Panc1 (cell line): ENCODE measurements around the gene CSNK1E. TPM values are rescaled to one million over a fixed set of nuclear protein-coding genes. Genes with fewer than 3 reads are reported as not detected.

ENCODE experiments used
- ATAC-seq: fragments of 200-7000 bp; cut with Tn5 transposase; 2 replicates; pipeline ENCODE4 v1.9.1; 2020; ENCODE audit warnings: mild to moderate bottlenecking, moderate library complexity
- BruUV-seq: library from RNA; stranded (reverse); fragments of 400-500 nt; replicated peaks from 2 replicates; lab custom pipeline; 2021; lab: Mats Ljungman, UMichigan
- CTCF ChIA-PET: fragments of 300-600 bp; sonication (Branson Sonifier 250); formaldehyde crosslinking; loops from one replicate; lab custom pipeline; 2022; ENCODE audit warnings: antibody characterized with exemption; lab: Charles Lee
- POLR2A ChIA-PET: fragments of 300-600 bp; sonication (Branson Sonifier 250); formaldehyde crosslinking; loops from one replicate; lab custom pipeline; 2022; ENCODE audit warnings: antibody characterized with exemption; lab: Charles Lee
- DNase-seq: peaks from one replicate; pipeline ENCODE4 v3.0.0-alpha.2; 2010; ENCODE audit warnings: low read depth, low spot score
- H3K27ac ChIP-seq: 2 replicates; pipeline ENCODE4 v1.5.1; 2011; ENCODE audit warnings: mild to moderate bottlenecking, low read length, inconsistent platforms
- H3K27me3 ChIP-seq: fragments of 200-500 bp; sonication (Bioruptor generic); 2 replicates; pipeline ENCODE4 v1.6.0; 2014; ENCODE audit warnings: low read length, inconsistent platforms; ENCODE audit not compliant: control insufficient read depth, insufficient read depth
- H3K36me3 ChIP-seq: fragments of 200-500 bp; sonication (Bioruptor generic); 2 replicates; pipeline ENCODE4 v1.5.1; 2014; ENCODE audit warnings: inconsistent platforms, mild to moderate bottlenecking, low read length, moderate library complexity; ENCODE audit not compliant: control insufficient read depth, insufficient read depth
- H3K4me1 ChIP-seq: 2 replicates; pipeline ENCODE4 v1.5.1; 2011; ENCODE audit warnings: inconsistent platforms, mild to moderate bottlenecking, low read length, moderate library complexity; ENCODE audit not compliant: control insufficient read depth, insufficient read depth
- H3K4me3 ChIP-seq, 2 experiments: 2 replicates each; pipeline ENCODE4 v1.5.1; 2011 to 2012; ENCODE audit warnings: low read depth in 2 of 2, low read length in 2 of 2, mild to moderate bottlenecking in 2 of 2, inconsistent platforms in 1 of 2, moderate library complexity in 1 of 2
- H3K9me3 ChIP-seq: fragments of 200-500 bp; sonication (Bioruptor generic); 2 replicates; pipeline ENCODE4 v1.5.1; 2014; ENCODE audit warnings: low read depth, mild to moderate bottlenecking, inconsistent platforms, low read length, moderate library complexity; ENCODE audit not compliant: control insufficient read depth, insufficient read depth
- POLR2AphosphoS5 ChIP-seq: IDR thresholded peaks from 2 replicates; pipeline ENCODE4 v1.6.1; 2012; ENCODE audit warnings: mild to moderate bottlenecking, low read depth, low read length, moderate library complexity
- SIN3A ChIP-seq: IDR thresholded peaks from 2 replicates; pipeline ENCODE4 v1.6.1; 2012; ENCODE audit warnings: low read depth, mild to moderate bottlenecking, low read length, moderate library complexity, borderline replicate concordance; ENCODE audit not compliant: insufficient read depth
- TCF7L2 ChIP-seq: IDR thresholded peaks from 2 replicates; pipeline ENCODE4 v1.6.1; 2011; ENCODE audit warnings: mild to moderate bottlenecking, low read depth, low read length, inconsistent platforms
- in situ Hi-C: cut with HindIII; loops from 2 replicates; pipeline ENCODE4 v1.10.0; 2016; ENCODE audit warnings: low sequenced_read_pairs, low pct_unique_long_range_greater_than_20kb
- intact Hi-C: fragments of 100-400 bp; cut with micrococcal nuclease; formaldehyde crosslinking; loops from one replicate; pipeline ENCODE4 v1.10.0; 2022; ENCODE audit not compliant: unreplicated experiment
- total RNA-seq: library from RNA; stranded (reverse); gene quantifications from one replicate; pipeline ENCODE4 v1.2.1, GENCODE V29; 2021; ENCODE audit not compliant: unreplicated experiment
- TF ChIP-seq, protein P1 (sequence below), 2 experiments: IDR thresholded peaks; 2 replicates each; pipeline ENCODE4 v1.6.1; 2011 to 2012; ENCODE audit warnings: low read depth in 2 of 2, control low read depth in 1 of 2, low read length in 1 of 2, mild to moderate bottlenecking in 1 of 2, moderate library complexity in 1 of 2; ENCODE audit not compliant: insufficient read depth in 1 of 2
- TF ChIP-seq, protein P2 (sequence below): fragments of 450-650 bp; IDR thresholded peaks from 2 replicates; pipeline ENCODE4 v1.5.1; 2017; ENCODE audit warnings: mild to moderate bottlenecking

CSNK1E gene
- total RNA-seq, 1 experiment from 2014 or later: 115 TPM

DNA sequence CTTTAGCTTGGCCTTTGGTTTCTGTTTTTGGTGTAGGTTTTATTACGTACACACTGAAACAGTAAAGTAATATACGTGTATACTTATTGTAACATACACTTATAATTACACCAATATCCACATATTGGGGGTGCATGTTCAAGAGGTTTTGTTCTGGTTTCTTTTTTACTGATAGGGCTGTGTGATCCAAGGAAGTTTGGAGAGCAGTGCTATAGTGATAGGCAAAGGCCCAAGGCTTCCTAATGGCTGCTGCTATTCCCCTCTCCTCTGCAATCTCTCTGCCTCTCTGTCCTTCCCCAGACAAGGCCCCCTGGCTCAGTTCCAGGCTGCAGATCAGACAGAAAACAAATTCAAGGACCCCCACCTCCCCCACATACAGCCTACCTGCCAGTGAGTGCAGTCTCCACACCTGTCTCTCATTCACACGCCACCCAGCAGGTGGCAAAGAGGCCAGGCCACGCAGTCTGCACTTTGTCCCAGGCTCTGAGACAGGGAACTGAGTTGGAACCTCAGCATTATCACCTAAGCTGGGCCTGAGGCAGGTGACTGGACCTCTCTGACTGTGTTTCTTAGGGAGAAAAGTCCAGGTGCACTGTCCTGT is 59.5 kb downstream of the CSNK1E start:
- Histone ChIP-seq H3K4me1 (0 out of 2 replicates have a peak, but pooled peaks cover 3% of the 10 kb centered on the region), H3K9me3 (no peaks in the 10 kb centered on the region), H3K4me3 (no peak overlapping the region), H3K27me3 (no peaks in the 10 kb centered on the region), H3K36me3 (no peaks in the 10 kb centered on the region), H3K27ac (no peak overlapping the region)
- POLR2A ChIA-PET: no interaction called here
- in situ Hi-C loops (no loop called here), intact Hi-C loops (no loop called here)
- TF ChIP-seq TCF7L2 (no peak), SIN3A (no peak), POLR2AphosphoS5 (no peak)
- TF ChIP-seq, protein P1, sequence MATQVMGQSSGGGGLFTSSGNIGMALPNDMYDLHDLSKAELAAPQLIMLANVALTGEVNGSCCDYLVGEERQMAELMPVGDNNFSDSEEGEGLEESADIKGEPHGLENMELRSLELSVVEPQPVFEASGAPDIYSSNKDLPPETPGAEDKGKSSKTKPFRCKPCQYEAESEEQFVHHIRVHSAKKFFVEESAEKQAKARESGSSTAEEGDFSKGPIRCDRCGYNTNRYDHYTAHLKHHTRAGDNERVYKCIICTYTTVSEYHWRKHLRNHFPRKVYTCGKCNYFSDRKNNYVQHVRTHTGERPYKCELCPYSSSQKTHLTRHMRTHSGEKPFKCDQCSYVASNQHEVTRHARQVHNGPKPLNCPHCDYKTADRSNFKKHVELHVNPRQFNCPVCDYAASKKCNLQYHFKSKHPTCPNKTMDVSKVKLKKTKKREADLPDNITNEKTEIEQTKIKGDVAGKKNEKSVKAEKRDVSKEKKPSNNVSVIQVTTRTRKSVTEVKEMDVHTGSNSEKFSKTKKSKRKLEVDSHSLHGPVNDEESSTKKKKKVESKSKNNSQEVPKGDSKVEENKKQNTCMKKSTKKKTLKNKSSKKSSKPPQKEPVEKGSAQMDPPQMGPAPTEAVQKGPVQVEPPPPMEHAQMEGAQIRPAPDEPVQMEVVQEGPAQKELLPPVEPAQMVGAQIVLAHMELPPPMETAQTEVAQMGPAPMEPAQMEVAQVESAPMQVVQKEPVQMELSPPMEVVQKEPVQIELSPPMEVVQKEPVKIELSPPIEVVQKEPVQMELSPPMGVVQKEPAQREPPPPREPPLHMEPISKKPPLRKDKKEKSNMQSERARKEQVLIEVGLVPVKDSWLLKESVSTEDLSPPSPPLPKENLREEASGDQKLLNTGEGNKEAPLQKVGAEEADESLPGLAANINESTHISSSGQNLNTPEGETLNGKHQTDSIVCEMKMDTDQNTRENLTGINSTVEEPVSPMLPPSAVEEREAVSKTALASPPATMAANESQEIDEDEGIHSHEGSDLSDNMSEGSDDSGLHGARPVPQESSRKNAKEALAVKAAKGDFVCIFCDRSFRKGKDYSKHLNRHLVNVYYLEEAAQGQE (IDR thresholded peaks at IDR 0.05; ENCODE audit: insufficient read depth in 1 of 2, low read depth in 2 of 2, low read length in 1 of 2): no peak
- TF ChIP-seq, protein P2, sequence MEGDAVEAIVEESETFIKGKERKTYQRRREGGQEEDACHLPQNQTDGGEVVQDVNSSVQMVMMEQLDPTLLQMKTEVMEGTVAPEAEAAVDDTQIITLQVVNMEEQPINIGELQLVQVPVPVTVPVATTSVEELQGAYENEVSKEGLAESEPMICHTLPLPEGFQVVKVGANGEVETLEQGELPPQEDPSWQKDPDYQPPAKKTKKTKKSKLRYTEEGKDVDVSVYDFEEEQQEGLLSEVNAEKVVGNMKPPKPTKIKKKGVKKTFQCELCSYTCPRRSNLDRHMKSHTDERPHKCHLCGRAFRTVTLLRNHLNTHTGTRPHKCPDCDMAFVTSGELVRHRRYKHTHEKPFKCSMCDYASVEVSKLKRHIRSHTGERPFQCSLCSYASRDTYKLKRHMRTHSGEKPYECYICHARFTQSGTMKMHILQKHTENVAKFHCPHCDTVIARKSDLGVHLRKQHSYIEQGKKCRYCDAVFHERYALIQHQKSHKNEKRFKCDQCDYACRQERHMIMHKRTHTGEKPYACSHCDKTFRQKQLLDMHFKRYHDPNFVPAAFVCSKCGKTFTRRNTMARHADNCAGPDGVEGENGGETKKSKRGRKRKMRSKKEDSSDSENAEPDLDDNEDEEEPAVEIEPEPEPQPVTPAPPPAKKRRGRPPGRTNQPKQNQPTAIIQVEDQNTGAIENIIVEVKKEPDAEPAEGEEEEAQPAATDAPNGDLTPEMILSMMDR: no peak
- ATAC-seq (no peak), DNase-seq (no peak)
- CTCF ChIA-PET: no interaction called here
- BruUV-seq: no TSS peak

DNA sequence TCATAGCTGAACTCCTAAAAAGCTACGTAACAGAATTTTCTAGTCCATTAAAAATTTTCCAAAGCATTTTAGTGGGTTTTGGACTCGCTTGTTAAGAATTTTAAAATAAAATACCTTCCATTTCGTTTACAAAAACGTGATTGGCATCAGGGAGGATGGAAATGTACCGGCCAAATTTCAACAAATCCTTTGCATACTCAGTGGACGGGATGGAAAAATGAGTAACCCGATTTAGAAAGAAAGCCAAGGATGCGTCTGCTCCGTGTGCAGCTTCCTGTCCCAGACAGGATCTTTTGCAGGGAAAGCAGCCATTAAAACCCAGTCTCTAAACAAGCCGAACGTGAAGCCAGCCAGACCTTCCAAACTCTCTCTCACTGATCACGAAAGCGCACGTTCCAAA is 60.1 kb downstream of the CSNK1E start:
- ChIA-PET POLR2A (no interaction called here), CTCF (no interaction called here)
- no peaks in the 10 kb centered on the region for H3K9me3 ChIP-seq
- DNase-seq (no peak), ATAC-seq (no peak)
- TF ChIP-seq SIN3A (no peak), POLR2AphosphoS5 (no peak), TCF7L2 (no peak)
- intact Hi-C loops: no loop called here
- H3K27ac ChIP-seq: no peak overlapping the region; the same call in 1 of the 2 replicates
- BruUV-seq: no TSS peak
- H3K4me1 ChIP-seq: 0 out of 2 replicates have a peak, but pooled peaks cover 3% of the 10 kb centered on the region
- H3K4me3 ChIP-seq: no peak overlapping the region
- in situ Hi-C loops: no loop called here
- H3K27me3 ChIP-seq: no peaks in the 10 kb centered on the region
- H3K36me3 ChIP-seq: no peaks in the 10 kb centered on the region

DNA sequence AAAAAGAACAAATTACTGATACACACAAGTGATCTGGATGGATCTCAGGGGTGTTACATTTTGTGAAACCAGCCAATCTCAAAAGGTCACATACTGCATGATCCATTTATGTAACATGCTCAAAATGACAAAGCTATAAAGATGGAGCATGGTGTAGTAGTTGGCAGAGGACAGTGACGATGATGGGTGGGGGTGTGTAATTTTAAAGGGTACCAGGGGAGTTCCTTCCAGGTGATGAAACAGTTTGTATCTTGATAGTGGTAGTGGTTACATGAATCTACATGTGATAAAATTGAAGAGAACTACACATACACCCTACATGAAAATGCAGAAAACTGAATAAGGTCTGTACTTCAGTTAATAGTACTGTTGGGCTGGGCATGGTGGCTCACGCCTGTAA is 61.5 kb downstream of the CSNK1E start:
- ATAC-seq: no peak
- H3K9me3 ChIP-seq: no peaks in the 10 kb centered on the region
- ChIA-PET POLR2A (no interaction called here), CTCF (no interaction called here)
- 0 out of 2 replicates have a peak, but pooled peaks cover 3% of the 10 kb centered on the region for H3K4me1 ChIP-seq
- H3K36me3 ChIP-seq: no peaks in the 10 kb centered on the region
- no peak for TF ChIP-seq SIN3A
- no peak for TF ChIP-seq POLR2AphosphoS5
- TF ChIP-seq, protein P1 (IDR thresholded peaks at IDR 0.05; ENCODE audit: insufficient read depth in 1 of 2, low read depth in 2 of 2, low read length in 1 of 2): no peak
- TF ChIP-seq, protein P2: no peak
- no peak for TF ChIP-seq TCF7L2
- in situ Hi-C loops (no loop called here), intact Hi-C loops (no loop called here)
- H3K27ac ChIP-seq: no peak overlapping the region
- no TSS peak for BruUV-seq
- no peak overlapping the region for H3K4me3 ChIP-seq
- DNase-seq: no peak
- no peaks in the 10 kb centered on the region for H3K27me3 ChIP-seq
